IMR-90 (cell line): ENCODE results near the gene CSH2. TPM values are rescaled to one million over a fixed set of nuclear protein-coding genes. Genes with fewer than 3 reads are reported as not detected.

Source experiments
- ATAC-seq: fragments of 200-7000 bp; cut with Tn5 transposase; 2 replicates; pipeline ENCODE4 v1.9.1; 2020; ENCODE audit warnings: low read depth, mild to moderate bottlenecking, moderate library complexity
- BruUV-seq: library from RNA; stranded (reverse); fragments of 400-500 nt; replicated peaks from 2 replicates; lab custom pipeline; 2021; lab: Mats Ljungman, UMichigan
- CTCF ChIA-PET: fragments of 300-600 bp; formaldehyde crosslinking; extraction: SDS; loops from one replicate; lab custom pipeline; 2021; ENCODE audit warnings: antibody characterized with exemption; lab: Yijun Ruan, JAX
- POLR2A ChIA-PET: fragments of 300-600 bp; sonication (Branson Sonifier 250); formaldehyde crosslinking; loops from one replicate; lab custom pipeline; 2022; ENCODE audit warnings: antibody characterized with exemption; ENCODE audit not compliant: unreplicated experiment; lab: Charles Lee
- DNase-seq: peaks from one replicate; pipeline ENCODE4 v3.0.0; 2013
- H2AFZ ChIP-seq: replicated peaks from 2 replicates; pipeline ENCODE3; 2013; ENCODE audit warnings: low read length, mild to moderate bottlenecking; ENCODE audit not compliant: poor library complexity
- H2AK5ac ChIP-seq: 2 replicates; pipeline ENCODE4 v1.6.1; 2013; ENCODE audit warnings: low read depth, low read length, inconsistent platforms
- H2AK9ac ChIP-seq: replicated peaks from 2 replicates; pipeline ENCODE3; 2013; ENCODE audit warnings: mild to moderate bottlenecking, low read depth, low read length, moderate library complexity; ENCODE audit not compliant: poor library complexity
- H2BK120ac ChIP-seq: 2 replicates; pipeline ENCODE4 v1.6.1; 2013; ENCODE audit warnings: low read depth, low read length, inconsistent platforms
- H2BK15ac ChIP-seq: 3 replicates; pipeline ENCODE4 v1.6.1; 2013; ENCODE audit warnings: low read depth, low read length, inconsistent platforms
- H2BK20ac ChIP-seq: 2 replicates; pipeline ENCODE4 v1.6.1; 2013; ENCODE audit warnings: low read depth, mild to moderate bottlenecking, inconsistent platforms, low read length, moderate library complexity
- H2BK5ac ChIP-seq: 2 replicates; pipeline ENCODE4 v1.6.1; 2013; ENCODE audit warnings: mild to moderate bottlenecking, low read depth, low read length, inconsistent platforms; ENCODE audit not compliant: poor library complexity, severe bottlenecking
- H3K14ac ChIP-seq: replicated peaks from 2 replicates; pipeline ENCODE4 v1.6.1; 2013; ENCODE audit warnings: low read depth, low read length, inconsistent platforms
- H3K18ac ChIP-seq: 2 replicates; pipeline ENCODE4 v1.6.1; 2013; ENCODE audit warnings: low read depth, low read length, control low read depth
- H3K23ac ChIP-seq: 2 replicates; pipeline ENCODE4 v1.6.1; 2013; ENCODE audit warnings: low read depth, low read length, inconsistent platforms
- H3K27ac ChIP-seq: 2 replicates; pipeline ENCODE4 v1.5.1; 2013; ENCODE audit warnings: mild to moderate bottlenecking, control low read depth, low read length; ENCODE audit not compliant: insufficient read depth
- H3K27me3 ChIP-seq: 2 replicates; pipeline ENCODE4 v1.6.1; 2013; ENCODE audit warnings: low read length; ENCODE audit not compliant: control insufficient read depth, insufficient read depth
- H3K36me3 ChIP-seq: 2 replicates; pipeline ENCODE4 v1.6.1; 2013; ENCODE audit warnings: low read length, mixed read lengths; ENCODE audit not compliant: control insufficient read depth, insufficient read depth
- H3K4ac ChIP-seq: 2 replicates; pipeline ENCODE4 v1.6.1; 2013; ENCODE audit warnings: low read depth, low read length, inconsistent platforms
- H3K4me1 ChIP-seq: 2 replicates; pipeline ENCODE4 v1.6.1; 2013; ENCODE audit warnings: low read length, mixed read lengths; ENCODE audit not compliant: control insufficient read depth, insufficient read depth
- H3K4me2 ChIP-seq: 2 replicates; pipeline ENCODE4 v1.6.1; 2013; ENCODE audit warnings: low read depth, mild to moderate bottlenecking, control low read depth, low read length, moderate library complexity
- H3K4me3 ChIP-seq: 2 replicates; pipeline ENCODE4 v1.5.1; 2013; ENCODE audit warnings: low read depth, mild to moderate bottlenecking, control low read depth, low read length, moderate library complexity; ENCODE audit not compliant: insufficient read depth
- H3K56ac ChIP-seq: 2 replicates; pipeline ENCODE4 v1.6.1; 2013; ENCODE audit warnings: low read length, inconsistent platforms; ENCODE audit not compliant: insufficient read depth; ENCODE audit errors: extremely low read depth
- H3K79me1 ChIP-seq, 2 experiments: 2 replicates each; pipeline ENCODE4 v1.6.1; 2013; ENCODE audit warnings: low read length in 2 of 2, inconsistent platforms in 1 of 2, low read depth in 1 of 2
- H3K9ac ChIP-seq: 2 replicates; pipeline ENCODE4 v1.6.1; 2013; ENCODE audit warnings: low read depth, low read length, control low read depth
- H3K9me1 ChIP-seq: 2 replicates; pipeline ENCODE4 v1.6.1; 2013; ENCODE audit warnings: low read length, inconsistent platforms; ENCODE audit not compliant: insufficient read depth
- H3K9me3 ChIP-seq: 2 replicates; pipeline ENCODE4 v1.6.1; 2013; ENCODE audit warnings: low read length; ENCODE audit not compliant: control insufficient read depth, insufficient read depth
- H4K20me1 ChIP-seq: 2 replicates; pipeline ENCODE4 v1.6.1; 2013; ENCODE audit warnings: low read length, inconsistent platforms; ENCODE audit not compliant: insufficient read depth
- H4K5ac ChIP-seq: 2 replicates; pipeline ENCODE4 v1.6.1; 2013; ENCODE audit warnings: mild to moderate bottlenecking, low read depth, low read length, control low read depth
- H4K8ac ChIP-seq, 2 experiments: 2 replicates each; pipeline ENCODE4 v1.6.1; 2013; ENCODE audit warnings: low read depth in 2 of 2, low read length in 2 of 2, control low read depth in 1 of 2, inconsistent platforms in 1 of 2
- H4K91ac ChIP-seq: 2 replicates; pipeline ENCODE4 v1.6.1; 2013; ENCODE audit warnings: low read depth, low read length, inconsistent platforms; ENCODE audit not compliant: insufficient read depth
- MAFK ChIP-seq: IDR thresholded peaks from 2 replicates; pipeline ENCODE4 v1.6.1; 2012; ENCODE audit warnings: low read depth, low read length, improper control_type of control experiment
- RCOR1 ChIP-seq: IDR thresholded peaks from 2 replicates; pipeline ENCODE4 v1.6.1; 2012; ENCODE audit warnings: mild to moderate bottlenecking, low read length, improper control_type of control experiment; ENCODE audit not compliant: insufficient replicate concordance
- RFX5 ChIP-seq: IDR thresholded peaks from 2 replicates; pipeline ENCODE4 v1.8.0; 2012; ENCODE audit warnings: low read depth, mild to moderate bottlenecking, low read length, moderate library complexity
- dilution Hi-C: fragments of 300-500 bp; cut with HindIII; formaldehyde crosslinking; loops from one replicate; pipeline ENCODE4 v1.14.3; 2018; ENCODE audit warnings: low sequenced_read_pairs; ENCODE audit not compliant: unreplicated experiment
- in situ Hi-C: fragments of 300-500 bp; cut with MboI; formaldehyde crosslinking; loops from 3 replicates; pipeline ENCODE4 v1.14.3; 2019; ENCODE audit warnings: low sequenced_read_pairs, inconsistent platforms, mixed read lengths
- intact Hi-C: fragments of 100-400 bp; cut with micrococcal nuclease; formaldehyde crosslinking; loops from 2 replicates; pipeline ENCODE4 v1.10.0; 2022
- microRNA-seq, 2 experiments: library from miRNA; stranded (forward) in 1 of 2; unstranded in 1 of 2; fragments of 10-50 nt in 1 of 2; fragments of <30 nt in 1 of 2; gene quantifications in 1 of 2; microRNA quantifications in 1 of 2; one replicate each; pipeline versions ENCODE3 to v1.1.0; 2013 to 2020; ENCODE audit not compliant: insufficient read depth in 1 of 2, insufficient read length in 1 of 2, unreplicated experiment in 1 of 2
- polyA plus RNA-seq, 3 experiments: library from polyadenylated mRNA; depleted of rRNA; stranded (reverse); fragments of >200 nt; gene quantifications; 2 replicates each; pipeline ENCODE4 v1.2.3, GENCODE V29; 2012; ENCODE audit warnings: low replicate concordance in 1 of 3
- small RNA-seq, 5 experiments: library from RNA; depleted of rRNA; stranded (forward); fragments of <200 nt; gene quantifications; one replicate each; pipeline ENCODE3, GENCODE V24; 2012
- total RNA-seq: library from RNA; depleted of rRNA; stranded (reverse); fragments of >200 nt; gene quantifications from 2 replicates; pipeline ENCODE4 v1.2.3, GENCODE V29; 2012; rRNA removed

CSH2 gene
- total and polyA plus RNA-seq, 2 of the 4 experiments (the other 2 are of a cell fraction): not detected

GRCh38 chr17:63822537-63822936 lies 50.9 kb downstream of the CSH2 start:
- peaks cover 74% of the 10 kb centered on the region for H3K36me3 ChIP-seq
- peaks cover 5% of the 10 kb centered on the region for H3K4me1 ChIP-seq
- no peak overlapping the region for H3K4ac ChIP-seq
- H3K23ac ChIP-seq: no peak overlapping the region
- H2BK5ac ChIP-seq: no peak overlapping the region
- H4K5ac ChIP-seq: no peak overlapping the region
- ATAC-seq: no peak
- TF ChIP-seq RFX5 (no peak), MAFK (no peak), RCOR1 (no peak)
- no peaks in the 10 kb centered on the region for H3K27me3 ChIP-seq
- no TSS peak for BruUV-seq
- H2AK9ac ChIP-seq: no peak overlapping the region
- H3K79me1 ChIP-seq: peaks cover 42 to 83% of the 10 kb centered on the region in 2 experiments
- H4K8ac ChIP-seq: no peak overlapping the region
- no peak overlapping the region for H3K14ac ChIP-seq
- H4K20me1 ChIP-seq: peaks cover 30% of the 10 kb centered on the region
- no peak overlapping the region for H3K4me2 ChIP-seq
- no peak overlapping the region for H2BK20ac ChIP-seq
- H2AFZ ChIP-seq: no peak overlapping the region
- ChIA-PET CTCF (no interaction called here), POLR2A (no interaction called here)
- DNase-seq: no peak
- peaks cover 27% of the 10 kb centered on the region for H3K9me1 ChIP-seq
- H3K9ac ChIP-seq: no peak overlapping the region
- no peaks in the 10 kb centered on the region for H3K9me3 ChIP-seq
- intact Hi-C loops (no loop called here), dilution Hi-C loops (no loop called here), in situ Hi-C loops (no loop called here)
- no peak overlapping the region for H2AK5ac ChIP-seq
- H4K91ac ChIP-seq: no peak overlapping the region
- H3K4me3 ChIP-seq: no peak overlapping the region
- H2BK120ac ChIP-seq: no peak overlapping the region
- H3K56ac ChIP-seq: no peak overlapping the region
- H3K27ac ChIP-seq: no peak overlapping the region
- H3K18ac ChIP-seq: no peak overlapping the region
- no peak overlapping the region for H2BK15ac ChIP-seq

Small RNA genes lying within 50 kb of the gene (microRNA-seq; reads per million reads assigned to microRNA genes)
- gene AC040958.1 (ENCODE audit: insufficient read depth, insufficient read length) (not detected), gene AC127029.1 (ENCODE audit: insufficient read depth, insufficient read length) (not detected), gene GH1 (ENCODE audit: insufficient read depth, insufficient read length) (not detected)

Small RNA genes lying within 50 kb of the gene (small RNA-seq; reads per million reads assigned to genes)
- gene AC040958.1 (0 reads per million in 5 experiments), gene AC127029.1 (0 reads per million in 5 experiments), gene GH1 (0 to 0.60 (median 0) reads per million in 5 experiments)

Other genes starting within 250 kb of the CSH2 start
- 4.5 and 4.7 TPM in 2 replicates for gene LIMD2, start 173.6 kb downstream of the CSH2 start, total RNA-seq
- gene LIMD2, start 173.6 kb downstream of the CSH2 start, polyA plus RNA-seq (2012; rRNA removed): 21.7 and 32.3 TPM in 2 replicates
- gene STRADA, start 131.9 kb downstream of the CSH2 start, total RNA-seq: 14.7 and 19.9 TPM in 2 replicates
- gene STRADA, start 131.9 kb downstream of the CSH2 start, polyA plus RNA-seq (2012; rRNA removed): 30.8 and 30.9 TPM in 2 replicates
- 62.0 and 79.4 TPM in 2 replicates for gene CCDC47, start 100.1 kb downstream of the CSH2 start, total RNA-seq
- gene CCDC47, start 100.1 kb downstream of the CSH2 start, polyA plus RNA-seq (2012; rRNA removed): 45.3 and 45.7 TPM in 2 replicates
- gene DDX42, start 99.5 kb downstream of the CSH2 start, total RNA-seq: 74.7 and 75.8 TPM in 2 replicates
- 75.6 and 91.5 TPM in 2 replicates for gene DDX42, start 99.5 kb downstream of the CSH2 start, polyA plus RNA-seq (2012; rRNA removed)
- 104 and 105 TPM in 2 replicates for gene PSMC5, start 46.2 kb downstream of the CSH2 start, total RNA-seq
- gene PSMC5, start 46.2 kb downstream of the CSH2 start, polyA plus RNA-seq (2012; rRNA removed): 165 and 175 TPM in 2 replicates
- 68.1 and 69.4 TPM in 2 replicates for gene FTSJ3, start 46.0 kb downstream of the CSH2 start, total RNA-seq
- 45.4 and 51.3 TPM in 2 replicates for gene FTSJ3, start 46.0 kb downstream of the CSH2 start, polyA plus RNA-seq (2012; rRNA removed)
- gene SMARCD2, start 31.0 kb downstream of the CSH2 start, total RNA-seq: 72.8 and 91.2 TPM in 2 replicates
- 53.7 and 56.9 TPM in 2 replicates for gene SMARCD2, start 31.0 kb downstream of the CSH2 start, polyA plus RNA-seq (2012; rRNA removed)
- not detected in 2 replicates for gene GH2, start 8.3 kb upstream of the CSH2 start, total RNA-seq
- gene GH2, start 8.3 kb upstream of the CSH2 start, polyA plus RNA-seq (2012; rRNA removed): not detected in 2 replicates
- gene CSH1, start 22.9 kb upstream of the CSH2 start, total RNA-seq: not detected in 2 replicates
- not detected in 2 replicates for gene CSH1, start 22.9 kb upstream of the CSH2 start, polyA plus RNA-seq (2012; rRNA removed)
- not detected in 2 replicates for gene CSHL1, start 37.6 kb upstream of the CSH2 start, total RNA-seq
- not detected in 2 replicates for gene CSHL1, start 37.6 kb upstream of the CSH2 start, polyA plus RNA-seq (2012; rRNA removed)
- not detected in 2 replicates for gene GH1, start 45.2 kb upstream of the CSH2 start, total RNA-seq
- not detected in 2 replicates for gene GH1, start 45.2 kb upstream of the CSH2 start, polyA plus RNA-seq (2012; rRNA removed)
- not detected in 2 replicates for gene CD79B, start 58.7 kb upstream of the CSH2 start, total RNA-seq
- not detected in 2 replicates for gene CD79B, start 58.7 kb upstream of the CSH2 start, polyA plus RNA-seq (2012; rRNA removed)
- gene SCN4A, start 99.2 kb upstream of the CSH2 start, total RNA-seq: not detected in 2 replicates
- not detected in 2 replicates for gene SCN4A, start 99.2 kb upstream of the CSH2 start, polyA plus RNA-seq (2012; rRNA removed)
- under 0.01 TPM in 1 of 2 replicates, not detected in the other for gene PRR29, start 124.7 kb upstream of the CSH2 start, total RNA-seq
- 0.11 and 0.17 TPM in 2 replicates for gene PRR29, start 124.7 kb upstream of the CSH2 start, polyA plus RNA-seq (2012; rRNA removed)
- gene ICAM2, start 147.0 kb upstream of the CSH2 start, total RNA-seq: 0.28 TPM in 1 of 2 replicates, not detected in the other
- 0.12 and 0.17 TPM in 2 replicates for gene ICAM2, start 147.0 kb upstream of the CSH2 start, polyA plus RNA-seq (2012; rRNA removed)